HepG2 (cell line): ENCODE data around the gene FOXK2. TPM values are rescaled to one million over a fixed set of nuclear protein-coding genes. Genes with fewer than 3 reads are reported as not detected.

Experiments used
- ATAC-seq: fragments of 200-7000 bp; cut with Tn5 transposase; 3 replicates; pipeline ENCODE4 v1.9.1; 2020; ENCODE audit warnings: mild to moderate bottlenecking, moderate library complexity
- BruUV-seq: library from RNA; stranded (reverse); fragments of 400-500 nt; replicated peaks from 2 replicates; lab custom pipeline; 2021; lab: Mats Ljungman, UMichigan
- CTCF ChIA-PET: fragments of 300-600 bp; formaldehyde crosslinking; extraction: SDS; loops from one replicate; lab custom pipeline; 2021; ENCODE audit warnings: low total read pairs, inconsistent platforms, low intra/inter-chr PET ratio; lab: Yijun Ruan, JAX
- POLR2A ChIA-PET: fragments of 350-600 bp; sonication (Branson Sonifier 250); formaldehyde crosslinking; loops from one replicate; lab custom pipeline; 2020; ENCODE audit warnings: antibody characterized with exemption, inconsistent platforms; lab: Yijun Ruan, JAX
- DNase-seq: peaks from one replicate; pipeline ENCODE4 v3.0.0-alpha.2; 2015; ENCODE audit warnings: low spot score
- FAIRE-seq: peaks from 3 replicates; lab custom pipeline; 2011; peaks lifted over from hg19 to GRCh38; lab: Jason Lieb, UNC
- H2AFZ ChIP-seq: one replicate; pipeline ENCODE4 v1.6.1; 2011; ENCODE audit warnings: low read length, inconsistent platforms
- H3K27ac ChIP-seq: fragments of 300-600 bp; 3 replicates; pipeline ENCODE4 v1.8.0; 2011; ENCODE audit warnings: mixed run types, mild to moderate bottlenecking, mixed read lengths, low read length, inconsistent platforms; ENCODE audit not compliant: insufficient read depth; ENCODE audit errors: extremely low read length
- H3K27me3 ChIP-seq, 2 experiments: fragments of 200-600 bp in 1 of 2; 2 replicates in 1 of 2; 3 replicates in 1 of 2; pipeline versions ENCODE4 v1.6.0 to v1.8.0; 2011; ENCODE audit warnings: low read length in 2 of 2, mild to moderate bottlenecking in 2 of 2, moderate library complexity in 2 of 2, inconsistent platforms in 1 of 2; ENCODE audit not compliant: insufficient read depth in 2 of 2, control insufficient read depth in 1 of 2
- H3K36me3 ChIP-seq, 2 experiments: fragments of 200-600 bp in 1 of 2; replicated peaks in 1 of 2; 2 replicates in 1 of 2; 3 replicates in 1 of 2; pipeline versions ENCODE4 v1.5.1 to v1.8.0; 2011; ENCODE audit warnings: low read length in 2 of 2, inconsistent platforms in 1 of 2; ENCODE audit not compliant: insufficient read depth in 2 of 2, control insufficient read depth in 1 of 2
- H3K4me1 ChIP-seq: 2 replicates; pipeline ENCODE4 v1.5.1; 2012; ENCODE audit warnings: low read length, inconsistent platforms; ENCODE audit not compliant: insufficient read depth
- H3K4me2 ChIP-seq: 2 replicates; pipeline ENCODE4 v1.6.0; 2011; ENCODE audit warnings: low read depth, low read length, inconsistent platforms
- H3K4me3 ChIP-seq, 3 experiments: fragments of 200-600 bp in 1 of 3; sonication (generic), shearing (Covaris generic) in 1 of 3; replicated peaks in 1 of 3; 2 replicates each; pipeline ENCODE4 v1.5.1; 2011 to 2016; ENCODE audit warnings: low read length in 3 of 3, inconsistent platforms in 2 of 3, low read depth in 2 of 3, mild to moderate bottlenecking in 2 of 3, control low read depth in 1 of 3, mixed read lengths in 1 of 3; ENCODE audit not compliant: insufficient read depth in 1 of 3
- H3K79me2 ChIP-seq: one replicate; pipeline ENCODE4 v1.6.1; 2011; ENCODE audit warnings: low read length, inconsistent platforms; ENCODE audit not compliant: insufficient read depth
- H3K9ac ChIP-seq: 2 replicates; pipeline ENCODE4 v1.6.0; 2011; ENCODE audit warnings: mild to moderate bottlenecking, low read depth, low read length, inconsistent platforms; ENCODE audit not compliant: insufficient read depth
- H3K9me3 ChIP-seq: 2 replicates; pipeline ENCODE4 v1.5.1; 2012; ENCODE audit warnings: mild to moderate bottlenecking, low read length
- H4K20me1 ChIP-seq: 2 replicates; pipeline ENCODE4 v1.6.0; 2011; ENCODE audit warnings: inconsistent platforms, mild to moderate bottlenecking, low read length, moderate library complexity; ENCODE audit not compliant: insufficient read depth
- AKAP8 ChIP-seq: sonication (generic); formaldehyde crosslinking; IDR thresholded peaks from 2 replicates; pipeline ENCODE4 v1.5.1; 2020; ENCODE audit warnings: mild to moderate bottlenecking, missing genetic modification reagents
- GATAD1 ChIP-seq: IDR thresholded peaks from 2 replicates; pipeline ENCODE4 v1.6.1; 2016; ENCODE audit warnings: missing genetic modification reagents, missing compliant biosample characterization
- HDAC2 ChIP-seq: sonication (generic); formaldehyde crosslinking; IDR thresholded peaks from 2 replicates; pipeline ENCODE4 v1.4.0; 2020; ENCODE audit warnings: missing genetic modification reagents
- HOXA7 ChIP-seq: sonication (generic); formaldehyde crosslinking; IDR thresholded peaks from 2 replicates; pipeline ENCODE4 v1.8.1; 2022; ENCODE audit warnings: mild to moderate bottlenecking, missing genetic modification reagents, moderate library complexity
- IRF2 ChIP-seq: IDR thresholded peaks from 2 replicates; pipeline ENCODE4 v1.6.1; 2018; ENCODE audit warnings: missing genetic modification reagents, missing compliant biosample characterization
- MAFG ChIP-seq: sonication (generic); formaldehyde crosslinking; IDR thresholded peaks from 2 replicates; pipeline ENCODE4 v1.5.1; 2020; ENCODE audit warnings: mild to moderate bottlenecking, missing genetic modification reagents
- MIER3 ChIP-seq: IDR thresholded peaks from 2 replicates; pipeline ENCODE4 v1.6.1; 2016; ENCODE audit warnings: missing compliant biosample characterization, borderline replicate concordance
- SMARCC2 ChIP-seq: fragments of 450-650 bp; IDR thresholded peaks from 2 replicates; pipeline ENCODE4 v1.6.1; 2017; ENCODE audit warnings: antibody characterized with exemption, mild to moderate bottlenecking
- YEATS2 ChIP-seq: sonication (generic); formaldehyde crosslinking; IDR thresholded peaks from 2 replicates; pipeline ENCODE4 v1.4.0; 2020; ENCODE audit warnings: missing genetic modification reagents, borderline replicate concordance
- ZNF30 ChIP-seq: sonication (generic); formaldehyde crosslinking; IDR thresholded peaks from 2 replicates; pipeline ENCODE4 v1.5.0; 2020; ENCODE audit warnings: mild to moderate bottlenecking, missing genetic modification reagents
- ZNF33B ChIP-seq: sonication (generic); formaldehyde crosslinking; IDR thresholded peaks from 2 replicates; pipeline ENCODE4 v1.5.1; 2020; ENCODE audit warnings: mild to moderate bottlenecking, missing genetic modification reagents
- ZNF407 ChIP-seq: sonication (generic); formaldehyde crosslinking; IDR thresholded peaks from one replicate; pipeline ENCODE4 v1.5.1; 2020; ENCODE audit warnings: mild to moderate bottlenecking, missing genetic modification reagents; ENCODE audit errors: not compliant biosample characterization
- ZNF484 ChIP-seq: sonication (generic); formaldehyde crosslinking; IDR thresholded peaks from 2 replicates; pipeline ENCODE4 v1.5.1; 2020; ENCODE audit warnings: mild to moderate bottlenecking, low read depth, missing genetic modification reagents, borderline replicate concordance
- ZNF772 ChIP-seq: sonication (generic); formaldehyde crosslinking; IDR thresholded peaks from 2 replicates; pipeline ENCODE4 v1.5.0; 2020; ENCODE audit warnings: mild to moderate bottlenecking, missing genetic modification reagents
- WGBS: methylation state at CpG from one replicate; pipeline ENCODE4 v1.1.6; 2017; ENCODE audit warnings: low lambda C conversion rate; 5-methylcytosine and 5-hydroxymethylcytosine counted together
- in situ Hi-C: cut with HindIII; loops from 2 replicates; pipeline ENCODE4 v1.10.0; 2017; ENCODE audit warnings: low pct_unique_long_range_greater_than_20kb; ENCODE audit not compliant: extremely low pct_ligation_motif_present
- intact Hi-C: fragments of 100-400 bp; cut with micrococcal nuclease; formaldehyde crosslinking; loops from one replicate; pipeline ENCODE4 v1.10.0; 2022; ENCODE audit not compliant: unreplicated experiment
- polyA plus RNA-seq, 8 experiments: library from polyadenylated mRNA; depleted of rRNA in 3 of 8; stranded (reverse) in 7 of 8; unstranded in 1 of 8; fragments of >200 nt; fragmentation: Illumina TruSeq in 4 of 8; extraction: Trizol in 4 of 8; gene quantifications; 2 replicates each; pipeline versions ENCODE4 v1.2.1 to v1.2.3, GENCODE V29; 2011 to 2016; ENCODE audit warnings: low read depth in 4 of 8, missing spikeins in 1 of 8, mixed read lengths in 1 of 8; ENCODE audit not compliant: insufficient read depth in 1 of 8
- total RNA-seq, 5 experiments: library from RNA; depleted of rRNA; stranded (reverse); fragments of >200 nt; fragmentation: Illumina TruSeq; extraction: Trizol; gene quantifications; 2 replicates each; pipeline ENCODE4 v1.2.3, GENCODE V29; 2016; ENCODE audit warnings: low read depth in 1 of 5

The FOXK2 gene
- total and polyA plus RNA-seq, 2 of the 13 experiments (the other 11 are each of a cell fraction or from before 2014, with no cell fraction given): 67.1 to 67.2 TPM

- TF ChIP-seq HOXA7 (CRISPR knock-in tag) (peak; percentile 11; the same call in 1 of the 2 replicates), SMARCC2 (no peak), HDAC2 (CRISPR knock-in tag) (no peak), ZNF33B (no peak), MAFG (CRISPR knock-in tag) (no peak)
Measured at GRCh38 chr17:82647593-82648164, 128.1 kb downstream of the FOXK2 start (continued).

GRCh38 chr17:82648165-82648668, 128.7 kb downstream of the FOXK2 start, which contains the start of gene WDR45B:
WDR45B (minus strand) TSS chr17:82648444; CDS start chr17:82648340, 104 bp downstream.
- WGBS: 1% methylated on average over 51 of the region's 67 CpGs
- DNase-seq (peak; percentile 94), FAIRE-seq (no peak), ATAC-seq (peak; percentile 91)
- Histone ChIP-seq H3K9me3 (no peaks in the 10 kb centered on the region), H3K36me3 (peaks cover 14 to 15% of the 10 kb centered on the region in 2 experiments), H3K4me2 (peak within 1 kb of the TSS; percentile 99), H3K4me1 (peaks cover 45% of the 10 kb centered on the region), H3K27ac (peak within 1 kb of the TSS; percentile 88), H2AFZ (no peak within 1 kb of the TSS), H3K27me3 (no peaks in the 10 kb centered on the region; a peak in 1 of 5 replicates), H3K4me3 (peak within 1 kb of the TSS; percentile 85 to 100 (median 94)), H3K79me2 (peaks cover 45% of the 10 kb centered on the region), H4K20me1 (peaks cover 34% of the 10 kb centered on the region), H3K9ac (peak within 1 kb of the TSS; percentile 99)
- POLR2A ChIA-PET: no interaction called here
- CTCF ChIA-PET: no interaction called here
- intact Hi-C loops: no loop called here
- no TSS peak for BruUV-seq
- in situ Hi-C loops: no loop called here
- TF ChIP-seq ZNF407 (CRISPR knock-in tag) (peak; percentile 61), GATAD1 (CRISPR knock-in tag) (peak; percentile 93), ZNF484 (CRISPR knock-in tag) (no peak), MIER3 (peak; percentile 75; the same call in 1 of the 2 replicates), ZNF772 (peak; percentile 56; the same call in 1 of the 2 replicates), YEATS2 (CRISPR knock-in tag) (peak; percentile 96), IRF2 (CRISPR knock-in tag) (peak; percentile 57; the same call in 1 of the 2 replicates), AKAP8 (peak; percentile 80; the same call in 1 of the 2 replicates), ZNF30 (peak; percentile 66; the same call in 1 of the 2 replicates)
